Glomerular visceral epithelial cell (primary cell): ENCODE results near the gene LUC7L.
"Not testable (repeated sequence)": the region's sequence is repeated elsewhere in the genome, so short reads cannot be mapped to it uniquely, and the experiment has no call there.

ENCODE experiments used
- DNase-seq: peaks from one replicate; pipeline ENCODE4 v3.0.0-alpha.2; 2016; ENCODE audit errors: extremely low spot score

Gene LUC7L

GRCh38 chr16:263182-263774 lies 34.0 kb upstream of the LUC7L start:
- no peak for DNase-seq

- DNase-seq, result no peak
Observed at GRCh38 chr16:262121-262745, 33.0 kb upstream of the LUC7L start.

- DNase-seq, result no peak
Observed at GRCh38 chr16:261031-261691, 31.9 kb upstream of the LUC7L start.

GRCh38 chr16:260326-260725 lies 31.1 kb upstream of the LUC7L start:
- no peak for DNase-seq

GRCh38 chr16:259814-260253 lies 30.6 kb upstream of the LUC7L start:
- DNase-seq, result no peak

GRCh38 chr16:259226-259625 lies 30.0 kb upstream of the LUC7L start:
- DNase-seq, result no peak

GRCh38 chr16:258091-258490 lies 28.8 kb upstream of the LUC7L start:
- DNase-seq, result not testable (repeated sequence)

- no peak for DNase-seq
Observed at GRCh38 chr16:255183-255582, 25.9 kb upstream of the LUC7L start.

GRCh38 chr16:254461-254860 lies 25.2 kb upstream of the LUC7L start:
- no peak for DNase-seq

- no peak for DNase-seq
Observed at GRCh38 chr16:253833-254232, 24.6 kb upstream of the LUC7L start.

GRCh38 chr16:252366-253337 lies 23.4 kb upstream of the LUC7L start:
- DNase-seq, result no peak

- DNase-seq, result no peak
Observed at GRCh38 chr16:249431-249830, 20.2 kb upstream of the LUC7L start.

- DNase-seq, result no peak
Observed at GRCh38 chr16:247027-247426, 17.8 kb upstream of the LUC7L start.

- DNase-seq, result no peak
Observed at GRCh38 chr16:245105-245504, 15.9 kb upstream of the LUC7L start.

- no peak for DNase-seq
Observed at GRCh38 chr16:243348-243747, 14.1 kb upstream of the LUC7L start.

GRCh38 chr16:242281-242680 lies 13.0 kb upstream of the LUC7L start:
- DNase-seq, result no peak

GRCh38 chr16:240559-240958 lies 11.3 kb upstream of the LUC7L start:
- DNase-seq, result no peak

GRCh38 chr16:239948-240277 lies 10.7 kb upstream of the LUC7L start:
- DNase-seq, result no peak

- DNase-seq, result peak; percentile 89
Observed at GRCh38 chr16:234468-235305, 5.4 kb upstream of the LUC7L start, which contains the start of gene FAM234A. FAM234A (plus strand) TSS chr16:234821; CDS start chr16:254414, 19,593 bp downstream.

- DNase-seq, result no peak
Observed at GRCh38 chr16:230949-231348, 1.7 kb upstream of the LUC7L start.

GRCh38 chr16:230351-230750 lies 1.1 kb upstream of the LUC7L start:
- DNase-seq, result not testable (repeated sequence)
